GM12874 (cell line): Measurements from ENCODE around the gene PRKAR1B.

ENCODE experiments used
- TF ChIP-seq, protein P1 (sequence below): IDR thresholded peaks from 2 replicates; pipeline ENCODE4 v1.5.1; 2011; ENCODE audit warnings: low read depth, mild to moderate bottlenecking, control low read depth, low read length, moderate library complexity; ENCODE audit not compliant: insufficient read depth

Gene PRKAR1B

DNA sequence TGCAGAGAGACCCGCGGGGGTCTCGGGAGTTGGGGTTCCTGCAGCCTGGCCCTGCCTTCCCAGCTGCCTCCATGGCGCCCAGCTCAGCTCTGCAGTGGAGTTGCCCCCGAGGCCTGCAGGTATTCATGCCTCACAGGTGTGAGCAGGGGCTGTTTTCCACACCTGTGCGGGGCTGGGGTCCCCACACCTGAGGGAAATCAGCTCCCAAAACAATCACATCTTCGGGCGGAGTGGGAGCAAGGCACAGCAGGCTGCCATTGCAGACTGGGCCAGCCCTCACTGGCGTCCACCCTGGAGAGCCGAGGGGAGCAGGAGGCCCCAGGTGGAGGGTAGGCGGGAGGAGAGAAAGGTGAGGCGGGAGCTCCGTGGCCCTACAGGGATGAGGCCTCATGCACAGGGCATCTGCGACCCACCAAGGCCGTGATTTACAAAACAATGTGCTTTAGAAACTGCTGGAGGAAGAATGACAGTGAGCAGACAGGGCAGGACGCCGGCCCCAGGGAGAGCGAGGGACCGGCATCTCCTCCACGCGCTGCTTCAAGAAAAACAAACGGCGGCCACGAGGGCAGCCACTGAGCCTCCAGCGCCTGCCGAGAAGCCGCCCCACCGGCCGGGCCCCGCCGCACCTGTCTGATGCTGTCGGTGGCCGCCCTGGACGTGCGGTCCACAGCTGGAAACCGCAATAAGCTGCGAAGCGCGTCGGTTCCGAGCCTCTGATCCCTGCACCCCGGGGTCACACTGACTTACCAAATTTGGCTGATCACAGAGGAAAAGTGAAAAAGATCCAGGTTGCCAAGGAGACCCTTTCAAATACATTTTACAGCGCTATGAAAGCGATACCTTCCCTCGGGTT, 154.4 kb downstream of the PRKAR1B start:
- TF ChIP-seq, protein P1, sequence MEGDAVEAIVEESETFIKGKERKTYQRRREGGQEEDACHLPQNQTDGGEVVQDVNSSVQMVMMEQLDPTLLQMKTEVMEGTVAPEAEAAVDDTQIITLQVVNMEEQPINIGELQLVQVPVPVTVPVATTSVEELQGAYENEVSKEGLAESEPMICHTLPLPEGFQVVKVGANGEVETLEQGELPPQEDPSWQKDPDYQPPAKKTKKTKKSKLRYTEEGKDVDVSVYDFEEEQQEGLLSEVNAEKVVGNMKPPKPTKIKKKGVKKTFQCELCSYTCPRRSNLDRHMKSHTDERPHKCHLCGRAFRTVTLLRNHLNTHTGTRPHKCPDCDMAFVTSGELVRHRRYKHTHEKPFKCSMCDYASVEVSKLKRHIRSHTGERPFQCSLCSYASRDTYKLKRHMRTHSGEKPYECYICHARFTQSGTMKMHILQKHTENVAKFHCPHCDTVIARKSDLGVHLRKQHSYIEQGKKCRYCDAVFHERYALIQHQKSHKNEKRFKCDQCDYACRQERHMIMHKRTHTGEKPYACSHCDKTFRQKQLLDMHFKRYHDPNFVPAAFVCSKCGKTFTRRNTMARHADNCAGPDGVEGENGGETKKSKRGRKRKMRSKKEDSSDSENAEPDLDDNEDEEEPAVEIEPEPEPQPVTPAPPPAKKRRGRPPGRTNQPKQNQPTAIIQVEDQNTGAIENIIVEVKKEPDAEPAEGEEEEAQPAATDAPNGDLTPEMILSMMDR = no peak

DNA sequence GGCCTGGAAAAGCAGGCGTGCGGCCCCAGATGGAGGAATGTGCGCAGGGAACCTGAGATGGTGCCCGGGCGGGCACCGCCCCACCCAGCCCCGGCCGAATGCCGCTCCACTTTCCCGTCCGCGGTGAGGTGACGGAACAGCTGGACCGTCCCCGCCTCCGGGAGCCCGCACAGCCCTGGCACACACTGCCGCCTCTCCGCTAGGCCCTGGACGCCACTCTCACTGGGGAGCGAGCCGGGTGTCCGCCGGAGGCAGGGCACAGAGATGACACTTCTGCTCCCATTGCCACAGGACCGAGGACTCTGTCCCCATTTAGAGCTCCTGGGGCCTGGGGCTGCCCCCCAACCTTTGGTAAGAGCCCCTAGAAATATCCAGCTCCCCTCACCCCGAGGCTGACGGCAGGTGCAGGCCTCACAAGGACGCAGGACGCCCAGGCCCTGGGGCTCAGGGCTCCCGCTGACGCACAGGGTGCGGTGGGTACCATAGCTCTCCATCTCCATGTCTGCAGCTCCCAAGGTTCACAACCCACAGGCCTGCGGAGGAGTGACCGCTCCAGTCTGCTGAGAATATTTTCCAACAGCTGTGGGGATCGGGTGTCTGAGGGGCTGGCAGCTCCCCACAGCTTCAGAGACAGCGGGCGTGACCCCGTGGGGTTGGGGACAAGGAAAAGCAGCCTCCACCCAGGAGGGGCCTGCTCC, 155.2 kb downstream of the PRKAR1B start:
- TF ChIP-seq, protein P1 = no peak

DNA sequence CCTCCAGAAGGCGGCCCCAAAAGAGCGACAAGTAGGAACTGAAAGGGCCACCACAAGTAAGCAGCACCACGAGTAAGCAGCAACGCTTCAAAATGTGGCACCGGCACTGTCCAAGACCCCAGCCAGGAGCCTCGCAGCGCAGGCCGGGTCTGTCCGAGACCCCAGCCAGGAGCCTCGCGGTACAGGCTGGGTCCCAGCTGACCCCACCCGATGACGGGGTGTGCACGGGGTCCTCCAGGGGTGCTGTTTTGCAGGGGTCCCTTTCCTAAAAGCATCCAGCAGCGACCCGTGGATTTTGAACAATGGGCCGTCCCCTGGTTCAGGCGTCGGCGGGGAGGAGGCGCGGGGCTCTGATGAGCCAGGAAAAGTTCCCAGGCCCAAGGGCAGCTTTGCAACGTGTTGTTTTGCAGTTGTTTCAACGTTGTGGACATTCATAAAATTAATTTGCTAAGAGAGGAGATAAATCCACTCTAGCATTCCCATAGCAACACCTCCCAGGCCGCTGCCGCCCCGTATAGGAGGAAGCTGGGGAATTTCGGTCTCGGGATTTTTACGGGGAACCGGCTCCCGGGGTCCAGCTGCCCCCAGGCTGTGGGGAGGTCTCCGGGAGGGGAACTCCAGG, 155.9 kb downstream of the PRKAR1B start:
- TF ChIP-seq, protein P1 = no peak

DNA sequence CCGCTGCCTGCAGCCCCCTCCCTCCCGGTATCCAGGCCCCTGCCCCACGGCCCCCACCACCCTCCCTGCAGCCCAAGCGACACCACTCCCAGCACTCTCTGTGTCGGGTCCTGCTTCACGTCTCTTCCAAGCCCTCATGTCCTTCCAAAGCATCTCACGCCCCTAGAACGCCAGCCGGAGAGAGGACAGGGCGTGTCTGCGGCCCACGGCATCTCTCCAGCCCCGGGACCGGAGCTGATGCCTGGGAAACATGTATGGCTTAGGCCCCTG, 156.3 kb downstream of the PRKAR1B start:
- TF ChIP-seq, protein P1 = no peak

DNA sequence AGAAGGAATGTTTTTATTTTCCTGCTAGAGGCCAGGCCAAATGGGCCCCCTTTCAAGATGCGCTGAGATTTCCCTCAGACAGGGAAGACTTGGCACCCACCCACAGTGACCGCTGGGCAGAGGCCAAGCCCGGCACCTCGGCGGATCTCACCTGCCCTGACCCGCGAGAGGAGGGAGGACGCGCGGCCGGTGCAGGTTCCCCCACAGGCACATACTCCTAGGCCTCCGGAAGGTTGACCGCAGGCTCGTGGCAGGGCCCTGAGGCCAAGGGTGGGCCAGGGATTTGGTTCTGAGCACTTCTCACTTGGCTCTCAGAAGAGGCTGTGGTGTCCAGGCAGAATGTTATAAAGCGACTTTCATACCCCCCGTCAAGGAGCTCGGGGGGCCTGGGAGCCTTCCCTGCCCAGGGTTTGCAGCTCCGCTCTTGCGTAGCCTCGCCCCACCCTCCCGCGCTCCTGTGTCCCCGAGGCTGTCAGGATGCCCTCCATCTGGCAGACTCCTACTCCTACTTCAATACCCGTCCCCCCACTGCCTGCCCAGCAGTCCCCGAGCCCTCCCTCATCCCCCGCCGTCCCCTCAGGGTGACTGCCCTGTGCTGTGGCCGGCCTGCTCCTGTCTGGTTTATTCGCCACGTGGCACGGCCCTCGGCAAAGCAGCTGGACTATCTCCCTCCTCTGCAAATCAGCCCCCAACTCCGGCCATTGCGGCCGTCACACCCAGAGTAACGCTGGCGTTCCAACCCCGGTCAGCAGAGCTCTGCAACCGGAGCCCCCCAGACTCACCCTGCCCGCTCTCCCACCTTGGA, 156.9 kb downstream of the PRKAR1B start:
- TF ChIP-seq, protein P1 = no peak

DNA sequence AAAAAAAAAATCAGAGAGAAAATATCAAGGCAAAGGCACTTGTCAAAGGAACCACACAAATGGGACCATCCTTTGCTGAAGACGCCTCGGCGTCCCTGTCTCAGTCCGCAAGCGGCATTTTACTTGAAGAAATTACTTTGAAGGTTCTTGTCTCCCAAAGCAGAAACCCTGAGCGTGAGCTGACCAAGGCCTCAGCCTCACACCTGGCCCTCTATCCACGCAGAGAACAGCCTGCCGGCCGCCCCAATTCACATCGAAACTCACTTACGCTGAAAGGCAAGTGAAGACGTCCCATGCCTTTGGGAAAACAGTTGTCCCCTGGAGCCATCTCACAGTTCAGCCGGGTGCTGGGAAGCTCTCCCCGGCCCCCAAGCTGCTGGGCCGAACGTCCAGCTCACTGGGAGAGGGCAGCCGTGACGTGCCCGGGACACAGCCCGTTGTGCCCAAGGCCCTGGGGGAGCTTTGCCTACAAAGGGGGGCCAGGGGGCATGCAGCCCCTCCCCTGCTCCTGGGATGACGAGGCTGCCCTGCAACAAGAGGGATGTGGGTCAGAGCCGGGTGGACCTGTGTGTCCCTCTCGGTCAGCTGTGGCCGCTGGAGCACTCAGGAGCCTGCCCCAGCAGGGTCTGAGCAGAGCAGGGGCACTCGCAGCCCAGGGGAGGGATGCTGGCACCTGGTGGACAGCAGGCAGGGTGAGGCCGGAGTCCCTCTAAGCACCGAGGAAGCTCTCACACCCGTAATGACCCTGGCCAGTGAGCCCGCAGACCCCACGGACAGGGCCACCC, 157.8 kb downstream of the PRKAR1B start:
- TF ChIP-seq, protein P1 = no peak
